GM19468 (cell line): ENCODE measurements around the gene DELE1.

Source experiments
- ATAC-seq: cut with Tn5 transposase; IDR thresholded peaks from one replicate; pipeline ENCODE4 v1.9.1; 2021; ENCODE audit warnings: mild to moderate bottlenecking, moderate library complexity, moderate number of reproducible peaks; ENCODE audit not compliant: unreplicated experiment; ENCODE audit errors: extremely low read depth

Gene DELE1, protein sequence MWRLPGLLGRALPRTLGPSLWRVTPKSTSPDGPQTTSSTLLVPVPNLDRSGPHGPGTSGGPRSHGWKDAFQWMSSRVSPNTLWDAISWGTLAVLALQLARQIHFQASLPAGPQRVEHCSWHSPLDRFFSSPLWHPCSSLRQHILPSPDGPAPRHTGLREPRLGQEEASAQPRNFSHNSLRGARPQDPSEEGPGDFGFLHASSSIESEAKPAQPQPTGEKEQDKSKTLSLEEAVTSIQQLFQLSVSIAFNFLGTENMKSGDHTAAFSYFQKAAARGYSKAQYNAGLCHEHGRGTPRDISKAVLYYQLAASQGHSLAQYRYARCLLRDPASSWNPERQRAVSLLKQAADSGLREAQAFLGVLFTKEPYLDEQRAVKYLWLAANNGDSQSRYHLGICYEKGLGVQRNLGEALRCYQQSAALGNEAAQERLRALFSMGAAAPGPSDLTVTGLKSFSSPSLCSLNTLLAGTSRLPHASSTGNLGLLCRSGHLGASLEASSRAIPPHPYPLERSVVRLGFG

DNA sequence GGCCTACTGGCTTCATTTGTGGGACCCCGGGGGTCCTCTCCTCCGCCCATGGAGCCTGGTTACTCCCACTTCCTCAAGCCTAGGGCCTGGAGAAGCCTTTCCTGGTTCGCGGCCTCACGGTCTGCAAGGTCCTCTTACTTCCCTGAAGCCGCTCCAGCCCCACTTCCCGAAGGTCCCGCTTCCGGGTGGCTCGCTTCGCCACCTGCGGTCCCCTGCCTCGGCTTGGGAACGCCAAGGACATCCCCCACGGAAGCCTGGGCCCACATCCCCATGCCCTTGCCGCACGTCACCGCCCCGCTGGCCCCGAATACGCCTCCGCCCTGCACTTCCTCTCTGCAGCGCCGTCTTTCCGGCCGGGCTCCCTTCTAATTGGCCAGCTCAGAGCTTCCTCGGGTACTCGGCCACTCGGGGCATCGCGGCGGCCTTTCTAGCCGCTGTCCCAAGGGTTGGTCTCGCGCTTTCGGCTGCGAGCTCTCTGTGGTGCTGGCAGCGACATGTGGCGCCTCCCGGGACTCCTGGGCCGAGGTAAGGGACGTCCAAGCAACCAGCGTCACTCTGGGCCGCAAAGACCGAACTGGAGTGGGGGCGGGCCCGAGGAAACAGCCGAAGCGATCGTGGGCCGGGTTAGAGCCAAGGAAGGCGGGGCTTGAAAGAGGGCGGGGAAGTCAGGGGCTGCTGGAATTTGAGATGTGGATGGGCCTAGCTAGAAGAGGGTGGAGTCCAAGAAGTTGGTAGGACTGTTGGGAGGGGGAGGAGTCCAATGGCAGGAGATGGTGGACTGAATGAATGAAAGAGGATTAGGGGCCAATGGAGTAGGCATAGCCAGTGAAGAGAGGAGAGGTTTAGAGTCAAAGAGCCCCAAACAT, at the start of gene DELE1:
Gene DELE1 (plus strand): TSS at position 424 of the 866 bp plus-strand sequence. CDS start 71 bp downstream, at position 495.
- ATAC-seq = peak; percentile 89

- no peak for ATAC-seq
Observed at GRCh38 chr5:141873933-141874261, 49.8 kb upstream of the DELE1 start.

DNA sequence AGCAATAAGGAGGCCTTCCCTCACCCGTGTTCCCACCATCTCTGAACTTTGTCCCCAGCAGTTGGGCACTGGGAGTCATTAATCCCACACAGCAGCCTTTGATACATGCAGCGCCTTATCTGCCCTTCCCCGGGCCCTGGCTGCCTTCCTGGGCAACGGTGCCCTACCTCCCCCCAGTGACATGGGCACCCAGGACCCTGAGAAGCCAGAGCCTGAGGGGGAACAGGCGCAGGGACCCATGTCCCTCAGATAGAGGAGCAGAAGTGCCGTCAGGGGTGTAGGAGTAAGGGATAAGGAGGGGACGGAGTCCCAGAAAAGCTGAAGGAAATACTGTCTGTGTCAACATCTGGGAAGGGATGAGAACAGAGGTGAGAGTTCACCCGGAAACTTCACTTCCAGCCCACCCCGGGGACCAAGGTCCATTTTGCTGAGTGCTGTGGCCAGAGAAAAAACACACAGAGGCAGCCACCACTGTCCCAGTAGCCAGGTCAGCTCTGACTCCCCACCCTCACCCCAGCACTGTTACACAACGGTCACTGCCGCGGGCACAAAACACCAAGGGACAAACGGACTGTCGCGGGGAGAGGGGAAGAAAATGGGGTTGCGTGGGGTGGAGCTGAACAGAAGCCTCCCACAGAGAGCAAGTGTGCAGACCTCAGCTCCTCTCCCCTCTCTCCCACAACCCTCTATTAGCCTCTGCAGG, 49.3 kb upstream of the DELE1 start:
- no peak for ATAC-seq

GRCh38 chr5:141875022-141875740, 48.5 kb upstream of the DELE1 start:
- ATAC-seq = no peak

DNA sequence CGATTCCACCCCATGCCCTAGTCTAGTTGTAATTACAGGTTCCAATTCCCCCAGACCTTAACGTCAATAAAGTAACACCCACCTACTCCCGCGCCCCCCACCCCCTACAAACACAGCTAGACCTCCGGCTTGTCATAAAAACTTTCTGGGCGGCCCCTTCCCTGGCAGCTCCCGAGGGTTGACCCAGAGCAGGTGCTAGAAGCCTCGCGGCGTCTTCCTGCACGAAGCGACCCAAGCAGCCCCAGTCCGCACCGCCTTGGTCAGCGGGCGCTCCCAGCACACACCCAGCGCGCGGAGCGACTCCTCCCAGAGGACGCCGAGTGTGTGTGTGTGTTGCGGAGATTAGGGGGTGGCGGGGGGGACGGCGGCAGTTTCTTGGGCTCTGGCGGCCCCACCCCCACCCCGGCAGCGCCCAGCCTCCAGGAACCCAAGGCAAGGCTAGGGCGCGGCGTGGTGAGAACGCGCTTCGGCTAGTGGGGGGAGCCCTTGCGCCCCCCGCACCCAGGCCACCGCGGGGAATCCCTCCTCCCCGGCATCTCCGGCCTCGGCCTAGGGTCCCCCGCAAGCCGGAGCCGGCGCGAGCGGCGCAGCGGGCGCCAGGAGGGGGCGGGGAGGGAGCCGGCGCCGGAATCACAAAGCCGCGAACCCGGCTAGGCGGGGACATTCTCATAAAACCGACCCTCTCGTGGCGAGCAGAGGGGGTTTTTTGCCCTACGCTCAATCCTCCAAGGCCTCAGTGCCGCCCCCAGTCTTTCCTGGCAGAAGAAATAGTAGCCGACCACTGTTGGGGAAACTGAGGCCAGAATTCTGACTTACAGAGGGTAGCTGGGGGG, 47.7 kb upstream of the DELE1 start:
- ATAC-seq = no peak

GRCh38 chr5:141876628-141877355, 46.9 kb upstream of the DELE1 start:
- no peak for ATAC-seq

DNA sequence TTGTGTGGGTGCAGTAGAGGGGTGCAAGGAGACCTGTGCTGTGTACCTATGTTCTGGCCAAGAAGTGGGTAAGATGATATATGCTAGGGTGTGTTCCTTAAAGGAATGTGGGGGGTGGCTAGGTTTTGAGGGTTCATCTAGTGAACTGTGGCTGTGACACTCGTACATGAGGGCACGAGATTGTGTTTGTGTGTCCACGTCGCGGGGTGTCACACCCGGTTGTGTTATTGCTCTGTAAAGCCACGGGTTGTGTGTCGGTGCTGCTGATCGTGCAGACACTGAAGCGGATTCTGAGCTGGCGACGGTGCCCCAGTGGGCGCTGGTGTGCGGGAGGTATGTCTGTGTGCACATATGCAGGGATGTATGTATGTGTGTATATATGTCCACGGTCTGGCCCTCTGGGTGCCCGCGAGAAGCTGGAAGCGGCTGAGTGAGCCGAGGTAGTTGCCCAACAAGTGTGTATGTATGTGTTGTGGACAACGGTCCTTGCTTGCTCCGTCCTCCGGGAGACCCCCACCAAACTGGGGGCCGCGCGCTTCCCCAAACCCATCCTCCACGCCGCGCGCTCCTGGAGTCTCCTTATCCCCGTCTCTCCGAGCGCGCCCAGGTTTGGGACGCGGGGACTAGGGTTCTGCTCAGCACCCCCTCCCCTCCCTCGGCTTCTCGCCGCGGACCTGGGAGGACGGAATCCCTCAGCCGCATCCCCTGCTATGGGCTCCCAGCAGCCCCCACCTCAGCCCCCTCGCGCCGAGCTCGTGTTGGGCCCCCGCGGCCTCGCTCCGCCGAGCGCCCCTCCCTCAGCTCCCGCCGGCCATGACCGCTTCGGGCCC, 46.1 kb upstream of the DELE1 start:
- ATAC-seq = no peak

DNA sequence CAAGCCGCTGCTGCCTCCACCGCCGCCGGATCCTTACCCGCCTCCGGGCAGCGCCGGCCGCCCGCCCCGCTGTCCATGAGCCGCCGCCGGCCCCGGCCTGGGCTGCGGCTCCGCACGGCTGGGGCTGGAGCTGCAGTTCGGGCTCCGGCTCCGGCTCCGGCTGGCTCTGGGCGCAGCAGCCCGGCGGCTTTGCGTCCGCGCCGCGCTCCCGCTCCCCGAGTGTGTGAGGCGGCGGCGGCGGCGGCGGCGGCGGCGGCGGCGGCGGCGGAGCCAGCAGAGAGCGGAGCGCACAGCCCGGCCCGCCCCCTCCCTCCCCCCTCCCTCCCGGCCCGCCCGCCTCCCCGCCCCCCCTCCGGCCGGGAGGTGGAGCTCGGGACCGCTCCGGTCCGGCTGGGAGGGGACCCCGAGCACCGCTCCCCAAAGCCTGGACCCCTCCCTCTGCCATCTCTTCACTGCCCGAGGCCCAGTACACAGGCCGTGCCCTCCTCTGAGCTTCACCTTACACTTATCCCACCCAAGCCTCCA, 45.4 kb upstream of the DELE1 start, which contains the start of gene PCDH1:
Gene PCDH1 (minus strand): TSS at position 225 of the 525 bp plus-strand sequence. CDS start 148 bp downstream, at position 77.
- ATAC-seq = no peak

DNA sequence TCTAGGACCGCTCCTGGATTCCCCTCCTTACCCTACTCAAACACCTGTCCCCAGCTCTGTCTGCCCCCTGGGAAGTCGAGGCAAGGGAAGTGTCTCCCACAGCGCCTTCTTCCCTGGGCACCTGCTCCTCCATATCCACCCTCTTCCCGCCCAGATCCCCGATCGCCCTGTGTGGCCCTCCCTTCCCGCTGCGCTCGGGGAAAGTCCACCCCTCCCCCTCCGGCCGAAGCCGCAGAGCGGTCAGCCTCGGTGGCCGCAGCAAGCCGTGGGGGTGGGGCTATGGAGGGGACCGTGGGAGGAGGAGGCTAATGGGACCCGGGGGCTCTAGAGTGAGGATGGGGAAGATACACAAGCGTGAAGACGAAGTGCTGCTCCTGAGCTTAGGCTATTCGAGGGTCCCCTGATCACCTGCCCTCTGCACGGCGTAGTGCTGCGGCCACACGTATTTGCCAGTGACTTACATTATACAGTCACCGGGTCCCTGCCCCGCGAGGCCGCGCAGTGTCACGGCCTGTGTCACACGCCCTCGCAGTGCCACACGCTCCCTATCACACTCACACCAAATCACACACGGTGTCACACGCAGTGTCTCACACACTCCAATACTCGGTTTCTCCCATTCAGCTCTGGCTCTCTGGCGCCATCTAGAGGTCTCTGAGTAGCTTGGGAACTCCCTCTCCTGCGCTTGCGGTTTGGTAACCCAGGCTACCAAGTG, 44.8 kb upstream of the DELE1 start:
- peak; percentile 55 for ATAC-seq

DNA sequence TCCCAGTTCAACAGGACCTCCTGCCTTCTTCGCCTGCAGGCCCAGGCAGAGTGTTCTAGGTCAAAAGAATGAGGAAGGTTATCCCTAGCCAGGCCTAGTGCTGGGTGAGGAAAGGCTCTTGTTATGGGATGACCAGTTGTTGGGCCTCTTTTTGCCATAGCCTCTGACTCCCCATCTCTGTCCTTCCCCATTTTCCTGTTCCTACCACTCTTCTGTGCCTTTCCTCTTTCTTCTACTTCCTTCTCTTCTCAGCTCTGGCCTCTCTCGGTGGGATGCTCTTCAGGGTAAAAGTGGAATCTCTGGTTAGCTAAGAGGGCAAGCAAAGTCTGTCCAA, 44.3 kb upstream of the DELE1 start:
- no peak for ATAC-seq

DNA sequence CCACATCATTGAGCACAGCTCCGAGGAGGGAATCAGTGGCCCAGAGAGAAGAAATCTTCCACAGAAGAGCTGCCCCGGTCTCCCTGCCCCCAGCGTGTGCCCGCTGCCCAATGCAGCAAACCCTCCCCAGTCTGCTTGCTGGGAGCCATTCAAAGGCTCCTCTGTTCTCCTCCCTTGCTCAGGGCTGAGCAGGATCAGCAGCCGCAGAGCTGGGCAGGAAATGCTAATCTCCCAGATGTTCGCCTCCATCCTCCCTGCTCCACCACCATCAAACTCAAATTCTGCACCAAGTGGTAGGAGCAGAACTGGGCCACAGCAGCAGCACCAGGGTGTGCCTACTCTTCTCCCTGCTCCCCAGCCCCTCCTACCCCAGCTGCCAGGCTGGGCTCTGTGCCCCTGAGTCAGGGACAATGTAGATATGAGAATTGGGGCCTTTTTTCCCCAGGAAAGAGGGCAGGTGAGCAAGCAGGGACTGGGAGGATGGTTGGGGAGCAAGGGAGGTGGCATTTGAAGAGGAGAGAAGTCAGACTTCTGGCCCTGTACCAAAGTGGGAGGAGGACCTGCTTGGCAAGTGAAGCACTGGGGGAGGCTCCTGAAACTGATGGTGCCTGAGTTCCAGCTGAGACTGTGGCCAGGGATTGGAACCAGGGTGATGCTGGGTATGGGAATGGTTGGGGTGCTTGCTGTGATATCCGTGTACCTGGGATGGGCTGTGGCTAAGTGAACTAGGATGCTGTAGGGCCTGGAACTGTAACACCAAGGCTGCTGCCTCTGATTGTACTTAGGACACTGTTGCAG, 43.5 kb upstream of the DELE1 start:
- no peak for ATAC-seq

DNA sequence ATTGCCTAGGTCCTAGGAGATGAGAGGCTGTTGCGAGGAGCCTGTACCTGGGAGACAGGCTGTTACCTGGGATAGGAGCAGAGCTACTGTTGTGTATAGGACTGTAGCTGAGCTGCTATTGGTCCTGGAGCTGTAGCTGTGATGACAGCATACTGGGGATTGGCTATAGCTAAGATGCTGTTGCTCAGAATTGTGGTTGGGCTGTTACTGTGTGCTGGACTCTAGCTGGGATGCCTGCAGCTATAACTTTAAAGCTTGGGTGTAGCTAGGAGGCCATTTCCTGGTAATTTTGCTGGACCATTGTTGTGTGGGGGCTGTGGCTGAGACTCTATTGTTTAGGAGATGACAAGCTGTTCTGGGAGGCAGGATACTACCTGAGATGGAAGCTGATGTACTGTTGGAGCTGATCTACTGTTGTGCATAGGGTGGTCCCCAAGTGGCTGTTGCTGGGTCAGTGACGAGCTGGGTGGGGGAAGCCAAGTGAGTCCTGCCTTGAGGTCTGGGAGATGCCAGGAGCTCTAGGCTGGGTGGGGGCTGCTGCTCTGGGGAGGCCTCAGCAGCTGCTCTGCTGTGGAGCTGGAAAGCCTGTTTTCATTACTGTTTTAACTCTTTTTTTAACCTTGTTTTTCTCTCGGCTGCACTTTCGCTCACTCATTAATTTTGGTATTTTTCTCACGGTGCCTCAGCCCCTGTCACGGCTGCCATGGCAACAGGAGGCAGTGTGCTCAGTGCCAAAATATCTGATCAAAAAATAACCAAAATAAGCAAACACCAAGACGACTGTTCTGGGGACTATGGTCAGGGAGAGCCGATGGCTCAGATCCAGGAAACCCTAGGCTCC, 42.5 kb upstream of the DELE1 start:
- ATAC-seq = no peak

GRCh38 chr5:141881886-141882285, 41.8 kb upstream of the DELE1 start:
- no peak for ATAC-seq

GRCh38 chr5:141882594-141883183, 41.0 kb upstream of the DELE1 start:
- ATAC-seq = no peak
